GM21737 (cell line): Measurements from ENCODE around the gene ARSK.

Source experiments
- ATAC-seq: cut with Tn5 transposase; IDR thresholded peaks from one replicate; pipeline ENCODE4 v1.9.1; 2021; ENCODE audit warnings: mild to moderate bottlenecking, moderate library complexity; ENCODE audit not compliant: unreplicated experiment

The ARSK gene

GRCh38 chr5:95554647-95555548 is at the start of gene ARSK, which contains the start of gene SKIC3:
ARSK (plus strand) TSS chr5:95555101; CDS start chr5:95555279, 178 bp downstream.
SKIC3 (minus strand) TSS chr5:95554977; CDS start chr5:95547150, 7,827 bp downstream.
- ATAC-seq, result peak; percentile 86

- no peak for ATAC-seq
Observed at GRCh38 chr5:95508550-95508949, 46.4 kb upstream of the ARSK start.

- ATAC-seq, result no peak
Observed at GRCh38 chr5:95511606-95512005, 43.3 kb upstream of the ARSK start.

- ATAC-seq, result no peak
Observed at GRCh38 chr5:95518417-95518816, 36.5 kb upstream of the ARSK start.

- no peak for ATAC-seq
Observed at GRCh38 chr5:95519151-95519550, 35.8 kb upstream of the ARSK start.

GRCh38 chr5:95519681-95520080 is 35.2 kb upstream of the ARSK start:
- ATAC-seq, result no peak

- ATAC-seq, result no peak
Observed at GRCh38 chr5:95520206-95520605, 34.7 kb upstream of the ARSK start.

- ATAC-seq, result no peak
Observed at GRCh38 chr5:95524423-95524822, 30.5 kb upstream of the ARSK start.

- ATAC-seq, result no peak
Observed at GRCh38 chr5:95526871-95527270, 28.0 kb upstream of the ARSK start.

- no peak for ATAC-seq
Observed at GRCh38 chr5:95528565-95528964, 26.3 kb upstream of the ARSK start.

- ATAC-seq, result no peak
Observed at GRCh38 chr5:95530416-95530815, 24.5 kb upstream of the ARSK start.

GRCh38 chr5:95531491-95531890 is 23.4 kb upstream of the ARSK start:
- ATAC-seq, result no peak

- no peak for ATAC-seq
Observed at GRCh38 chr5:95532415-95532814, 22.5 kb upstream of the ARSK start.

GRCh38 chr5:95533106-95533505 is 21.8 kb upstream of the ARSK start:
- no peak for ATAC-seq

- ATAC-seq, result no peak
Observed at GRCh38 chr5:95533761-95534160, 21.1 kb upstream of the ARSK start.

- no peak for ATAC-seq
Observed at GRCh38 chr5:95537501-95537900, 17.4 kb upstream of the ARSK start.

GRCh38 chr5:95543017-95543705 is 11.7 kb upstream of the ARSK start:
- ATAC-seq, result no peak

GRCh38 chr5:95549030-95549429 is 5.9 kb upstream of the ARSK start:
- ATAC-seq, result no peak

- ATAC-seq, result peak; percentile 14
Observed at GRCh38 chr5:95554331-95554646, 612 bp upstream of the ARSK start.

GRCh38 chr5:95555553-95555952 is 652 bp downstream of the ARSK start:
- no peak for ATAC-seq

GRCh38 chr5:95557841-95558240 is 2.9 kb downstream of the ARSK start:
- no peak for ATAC-seq

- ATAC-seq, result no peak
Observed at GRCh38 chr5:95562282-95562681, 7.4 kb downstream of the ARSK start.
